GM21528 (cell line): Measurements from ENCODE around the gene TGFBR1.
A peak's percentile ranks its signal among the peaks of the same experiment; 100 is the strongest.

Experiments
- ATAC-seq: cut with Tn5 transposase; IDR thresholded peaks from one replicate; pipeline ENCODE4 v1.9.1; 2021; ENCODE audit warnings: mild to moderate bottlenecking, moderate library complexity; ENCODE audit not compliant: unreplicated experiment, low FRiP score

TGFBR1 gene

DNA sequence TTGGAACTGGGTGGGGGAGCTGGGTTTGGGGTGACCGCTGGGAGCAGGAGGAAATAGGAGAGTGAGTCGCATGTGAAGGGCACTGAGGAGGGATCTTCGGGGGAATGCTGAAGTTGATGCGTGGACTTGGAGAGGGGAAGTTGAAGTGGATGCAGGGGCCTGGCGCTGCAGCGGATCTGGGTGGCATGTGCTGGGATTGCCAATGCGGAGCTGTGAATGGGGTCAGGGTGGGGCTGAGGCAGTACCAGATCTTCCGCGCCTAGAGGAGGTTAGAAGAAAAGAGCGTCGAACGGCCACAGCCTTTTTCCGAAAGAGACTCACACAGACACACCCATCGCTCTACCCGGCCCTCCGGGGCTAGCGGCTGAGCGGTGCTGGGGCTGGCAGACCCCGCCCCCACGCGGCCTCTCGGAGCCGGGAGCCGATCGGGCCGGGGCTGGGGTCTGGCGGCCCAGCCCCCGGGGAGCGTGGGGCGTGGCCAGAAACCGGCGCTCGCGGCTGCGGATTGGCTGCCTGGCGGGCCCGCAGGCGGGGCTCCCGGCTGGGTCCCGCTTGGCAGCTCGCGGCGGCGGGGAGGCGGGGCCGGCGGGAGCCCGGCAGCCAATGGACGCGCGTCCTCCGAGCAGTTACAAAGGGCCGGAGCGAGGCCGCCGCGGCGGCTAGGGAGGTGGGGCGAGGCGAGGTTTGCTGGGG, at the start of gene TGFBR1:
Gene TGFBR1 (plus strand): TSS at position 655 of the 693 bp plus-strand sequence. CDS start 93 bp downstream, outside the sequence.
- peak; percentile 92 for ATAC-seq

DNA sequence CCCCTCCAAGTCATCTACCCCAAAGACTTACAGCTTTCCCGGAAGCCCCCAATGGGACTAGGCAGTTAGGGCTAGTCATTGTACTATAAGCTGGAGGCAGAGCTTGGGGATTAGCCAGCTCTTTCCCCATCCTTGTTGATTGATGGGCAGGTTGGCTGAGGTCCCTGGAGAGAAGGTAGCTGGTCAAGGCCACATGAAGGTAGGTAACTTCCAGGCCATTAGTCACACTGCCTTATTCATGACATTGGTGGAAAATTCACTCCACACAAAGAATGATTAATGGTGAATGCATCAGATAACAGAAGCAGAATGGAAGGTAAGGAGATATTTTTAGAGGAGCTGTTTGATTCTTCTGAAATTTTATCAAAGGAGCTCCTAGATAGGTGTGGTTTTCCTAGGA, 49.5 kb upstream of the TGFBR1 start:
- no peak for ATAC-seq

DNA sequence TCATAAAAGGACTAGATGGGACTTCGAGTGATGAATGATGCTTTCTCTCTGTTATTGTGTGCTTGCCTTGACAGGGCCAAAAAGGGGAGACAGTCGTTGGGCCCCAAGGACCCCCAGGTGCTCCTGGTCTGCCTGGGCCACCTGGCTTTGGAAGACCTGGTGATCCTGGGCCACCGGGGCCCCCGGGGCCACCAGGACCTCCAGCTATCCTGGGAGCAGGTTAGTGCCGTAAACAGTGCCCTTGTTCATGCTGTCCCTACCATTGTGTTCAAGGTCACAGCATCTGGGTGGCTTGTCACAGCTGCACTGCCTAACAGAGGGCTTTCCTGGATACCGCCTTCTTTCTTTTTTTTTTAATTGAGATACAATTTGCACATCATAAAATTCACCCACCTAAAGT, 48.7 kb upstream of the TGFBR1 start:
- ATAC-seq: no peak

GRCh38 chr9:99056886-99057664, 47.8 kb upstream of the TGFBR1 start:
- ATAC-seq: no peak

GRCh38 chr9:99057665-99058625, 47.0 kb upstream of the TGFBR1 start:
- peak; percentile 84 for ATAC-seq

- peak; percentile 63 for ATAC-seq
These were observed 45.7 kb upstream of the TGFBR1 start for GRCh38 chr9:99058964-99059921.

DNA sequence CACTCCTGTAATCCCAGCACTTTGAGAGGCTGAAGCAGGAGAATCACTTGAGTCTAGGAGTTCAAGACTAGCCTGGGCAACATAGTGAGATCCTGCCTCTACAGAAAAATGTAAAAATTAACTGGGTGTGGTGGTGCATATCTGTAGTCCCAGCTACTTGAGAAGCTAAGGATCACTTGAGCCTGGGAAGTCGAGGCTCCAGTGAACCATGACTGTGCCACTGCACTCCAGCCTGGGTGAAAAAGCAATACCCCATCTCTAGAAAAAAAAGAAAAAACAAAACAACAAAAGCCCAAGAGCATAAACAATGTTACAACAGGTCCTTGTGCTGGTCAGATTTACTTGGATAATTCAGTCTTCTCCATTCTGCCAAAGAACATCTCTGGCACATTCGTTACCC, 44.3 kb upstream of the TGFBR1 start:
- no peak for ATAC-seq

- ATAC-seq: no peak
These were observed 42.4 kb upstream of the TGFBR1 start for GRCh38 chr9:99062549-99062948.

GRCh38 chr9:99063522-99063921, 41.4 kb upstream of the TGFBR1 start:
- no peak for ATAC-seq

DNA sequence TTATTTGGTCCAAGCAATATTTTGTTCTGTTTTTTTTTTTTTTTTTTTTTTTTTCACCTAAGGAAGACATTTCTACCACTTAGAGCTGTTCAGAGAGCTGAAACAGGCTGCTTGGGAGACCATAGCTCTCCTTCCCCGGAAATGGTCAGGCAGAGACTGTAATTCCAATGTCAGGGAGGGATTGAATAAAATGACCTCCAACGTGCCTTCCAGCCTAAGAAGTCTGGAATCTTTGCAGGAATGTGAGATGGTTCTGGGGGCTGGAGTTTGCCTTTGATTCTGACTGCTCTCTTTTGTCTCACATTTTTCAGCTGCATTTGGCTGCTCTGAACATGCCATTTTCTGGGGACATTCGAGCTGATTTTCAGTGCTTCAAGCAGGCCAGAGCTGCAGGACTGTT, 38.3 kb upstream of the TGFBR1 start:
- no peak for ATAC-seq

- ATAC-seq: no peak
These were observed 35.8 kb upstream of the TGFBR1 start for GRCh38 chr9:99069075-99069474.

DNA sequence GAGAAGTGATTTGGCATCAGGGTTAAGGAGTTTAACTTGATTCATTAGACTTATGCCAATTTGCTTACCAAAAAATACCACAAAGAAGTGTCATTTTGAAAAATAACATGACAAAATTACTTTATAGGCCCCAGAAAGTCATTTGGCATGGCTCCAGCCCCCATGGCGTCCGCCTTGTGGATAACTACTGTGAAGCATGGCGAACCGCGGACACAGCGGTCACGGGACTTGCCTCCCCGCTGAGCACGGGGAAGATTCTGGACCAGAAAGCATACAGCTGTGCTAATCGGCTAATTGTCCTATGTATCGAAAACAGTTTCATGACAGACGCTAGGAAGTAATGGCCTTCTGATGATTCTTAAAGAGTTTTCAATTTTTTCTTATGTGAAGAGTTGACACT, 35.4 kb upstream of the TGFBR1 start:
- no peak for ATAC-seq

- no peak for ATAC-seq
These were observed 34.2 kb upstream of the TGFBR1 start for GRCh38 chr9:99070681-99071080.

- ATAC-seq: no peak
These were observed 33.4 kb upstream of the TGFBR1 start for GRCh38 chr9:99071313-99072039.

- no peak for ATAC-seq
These were observed 32.9 kb upstream of the TGFBR1 start for GRCh38 chr9:99072040-99072394.

DNA sequence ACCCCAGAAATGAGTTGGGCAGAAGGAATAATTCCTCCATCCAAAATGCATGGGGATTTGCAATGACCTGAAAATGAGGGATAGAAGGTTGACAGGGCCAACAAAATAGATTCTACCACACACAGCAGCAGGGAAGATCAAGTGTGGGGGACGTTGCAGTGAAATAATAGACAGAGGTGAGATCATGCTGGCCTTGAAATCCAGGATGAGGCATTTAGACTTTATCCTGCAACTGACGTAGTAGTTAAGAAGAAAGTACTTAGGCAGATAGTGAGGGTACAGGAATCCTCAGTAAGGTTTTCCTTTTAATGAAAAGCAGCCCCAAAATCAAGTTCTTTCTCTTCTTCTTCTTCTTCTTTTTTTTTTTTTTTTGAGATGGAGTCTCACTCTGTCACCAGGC, 31.6 kb upstream of the TGFBR1 start:
- ATAC-seq: no peak

DNA sequence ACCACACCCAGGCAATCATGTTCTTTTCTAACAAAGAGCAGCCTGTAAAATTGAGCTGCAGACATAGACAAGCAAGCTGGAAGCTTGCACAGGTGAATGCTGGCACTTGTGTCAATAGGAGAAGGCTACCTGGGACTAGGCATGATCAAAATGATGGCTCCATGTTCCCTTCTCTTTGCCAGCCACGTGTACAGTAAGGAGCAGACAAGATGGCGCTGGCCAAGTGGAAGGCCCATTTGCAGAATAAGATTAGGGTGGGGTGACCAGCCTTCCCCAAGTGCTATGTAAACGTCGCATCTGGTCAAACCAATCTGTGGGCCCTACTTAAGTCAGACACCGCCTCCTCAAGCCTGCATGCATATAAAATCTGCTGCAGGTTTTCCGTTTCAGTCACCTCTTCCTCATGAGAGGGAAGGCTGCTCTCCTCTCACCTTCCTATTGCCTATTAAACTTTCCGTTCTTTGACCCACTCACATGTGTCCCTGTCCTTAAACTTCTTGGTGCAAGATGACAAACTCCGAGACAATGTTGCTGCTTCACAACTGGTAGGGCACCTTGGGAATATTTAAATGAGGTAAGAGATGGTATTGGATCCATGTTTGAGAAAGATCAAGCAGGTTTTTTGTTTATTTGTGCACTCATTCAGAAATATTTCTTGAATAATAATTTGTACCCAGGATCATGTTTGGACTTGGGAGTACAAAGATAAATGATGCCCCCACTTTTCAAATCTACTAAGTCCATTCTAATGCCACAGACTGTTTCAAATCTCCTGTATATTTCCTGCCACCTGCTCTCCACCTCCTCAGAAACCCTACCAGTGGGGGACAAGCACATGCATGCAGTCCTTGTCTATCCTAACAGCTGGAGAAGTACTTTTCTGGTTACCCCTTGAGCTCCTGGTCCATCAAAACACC, 30.7 kb upstream of the TGFBR1 start:
- ATAC-seq: no peak

- ATAC-seq: no peak
These were observed 30.0 kb upstream of the TGFBR1 start for GRCh38 chr9:99074902-99075245.
